ACC112 (cell line): ENCODE results near the gene PDP2.

Source experiments
- H2AFZ ChIP-seq: fragments of 200-600 bp; sonication (generic); one replicate; pipeline ENCODE4 v1.6.0; 2017; ENCODE audit warnings: antibody characterized with exemption, low read length; ENCODE audit not compliant: unreplicated experiment
- H3K27ac ChIP-seq: fragments of 200-600 bp; sonication (generic); 2 replicates; pipeline ENCODE4 v1.5.1; 2014; ENCODE audit warnings: low read depth, mild to moderate bottlenecking, antibody characterized with exemption, low read length, moderate library complexity
- H3K27me3 ChIP-seq: fragments of 200-600 bp; sonication (generic); 2 replicates; pipeline ENCODE4 v1.6.1; 2014; ENCODE audit warnings: mild to moderate bottlenecking, antibody characterized with exemption, low read length, moderate library complexity, mixed read lengths; ENCODE audit not compliant: insufficient read depth
- H3K36me3 ChIP-seq: fragments of 200-600 bp; sonication (generic); 2 replicates; pipeline ENCODE4 v1.6.1; 2016; ENCODE audit warnings: mild to moderate bottlenecking, antibody characterized with exemption, low read length, moderate library complexity, mixed read lengths; ENCODE audit not compliant: insufficient read depth
- H3K4me1 ChIP-seq: fragments of 200-600 bp; sonication (generic); one replicate; pipeline ENCODE4 v1.6.1; 2016; ENCODE audit warnings: low read length, mixed read lengths; ENCODE audit not compliant: insufficient read depth, unreplicated experiment, control insufficient read depth
- H3K4me3 ChIP-seq: fragments of 200-600 bp; sonication (generic); 2 replicates; pipeline ENCODE4 v1.5.1; 2014; ENCODE audit warnings: mild to moderate bottlenecking, low read depth, low read length
- H3K79me2 ChIP-seq: fragments of 200-600 bp; sonication (generic); one replicate; pipeline ENCODE4 v1.6.0; 2016; ENCODE audit warnings: low read length; ENCODE audit not compliant: control insufficient read depth, unreplicated experiment, insufficient read depth

PDP2 gene

DNA sequence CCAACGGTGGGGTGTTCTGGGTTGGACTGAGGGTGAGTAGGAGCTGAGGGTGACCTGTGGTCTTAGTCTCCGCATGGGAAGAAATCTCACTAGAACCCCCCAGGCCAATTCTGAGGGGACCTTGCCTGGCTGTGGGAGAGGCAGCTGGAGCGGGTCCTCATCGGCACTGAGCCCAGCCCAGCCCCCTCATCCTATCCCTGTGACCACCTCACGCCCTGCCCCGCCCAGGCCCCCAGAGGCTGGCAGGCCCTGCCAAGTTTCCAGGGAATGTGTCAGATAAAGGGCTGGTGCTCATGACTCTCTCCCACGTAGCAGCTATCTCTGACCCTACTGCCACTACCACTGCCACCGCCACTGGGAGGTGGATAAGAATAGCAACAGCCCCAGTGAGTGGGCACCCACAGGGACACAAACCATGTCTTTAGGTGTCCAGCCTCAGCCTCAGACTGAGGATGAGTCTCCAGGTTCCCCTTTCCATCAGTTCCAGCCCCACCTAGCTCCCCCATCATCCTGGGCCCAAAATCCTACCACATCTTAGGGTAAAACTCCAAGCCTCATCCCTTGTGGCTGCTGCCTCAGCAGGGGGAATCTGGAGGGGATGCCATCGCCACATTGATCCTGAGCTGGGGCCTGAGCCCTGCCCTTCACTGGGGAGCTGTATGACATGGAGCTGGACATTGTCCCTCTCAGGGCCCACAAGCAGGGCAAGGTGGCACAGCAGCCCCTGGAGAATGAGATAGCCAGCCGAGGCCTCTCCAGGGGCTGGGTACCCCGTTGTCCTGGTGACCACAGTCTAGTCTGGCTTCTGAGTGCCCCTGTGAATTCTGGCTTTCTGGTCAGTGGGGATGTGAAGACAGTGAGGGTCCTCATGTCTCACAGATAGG lies 23.5 kb downstream of the PDP2 start:
- no peaks in the 10 kb centered on the region for H3K36me3 ChIP-seq
- no peaks in the 10 kb centered on the region for H3K27me3 ChIP-seq
- no peaks in the 10 kb centered on the region for H3K79me2 ChIP-seq
- H2AFZ ChIP-seq = no peak overlapping the region
- no peak overlapping the region for H3K27ac ChIP-seq
- H3K4me3 ChIP-seq = no peak overlapping the region
- H3K4me1 ChIP-seq = peaks cover 19% of the 10 kb centered on the region

DNA sequence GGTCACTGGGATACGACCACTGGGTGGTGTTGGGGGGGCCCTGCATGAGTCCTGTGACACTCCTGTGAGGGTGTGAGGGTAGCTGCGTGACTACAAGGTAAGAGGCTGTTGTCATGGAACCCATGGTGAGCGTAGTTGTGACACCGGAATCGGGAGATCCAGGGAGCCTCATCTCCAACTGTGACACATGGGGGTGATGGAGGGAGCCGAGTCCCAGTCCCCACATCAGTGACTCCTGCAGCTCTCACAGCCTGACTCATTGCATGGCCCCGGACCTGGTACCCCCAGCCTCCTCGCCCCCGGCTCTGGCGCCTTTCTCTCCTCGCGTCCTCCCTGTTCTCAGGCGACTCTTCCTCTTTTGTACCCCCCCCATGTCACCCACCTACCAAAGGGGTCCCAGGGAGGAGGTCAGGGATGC lies 24.1 kb downstream of the PDP2 start:
- Histone ChIP-seq H3K27me3 (no peaks in the 10 kb centered on the region), H3K79me2 (no peaks in the 10 kb centered on the region), H2AFZ (no peak overlapping the region), H3K4me1 (peaks cover 17% of the 10 kb centered on the region), H3K27ac (no peak overlapping the region), H3K36me3 (no peaks in the 10 kb centered on the region), H3K4me3 (no peak overlapping the region)

DNA sequence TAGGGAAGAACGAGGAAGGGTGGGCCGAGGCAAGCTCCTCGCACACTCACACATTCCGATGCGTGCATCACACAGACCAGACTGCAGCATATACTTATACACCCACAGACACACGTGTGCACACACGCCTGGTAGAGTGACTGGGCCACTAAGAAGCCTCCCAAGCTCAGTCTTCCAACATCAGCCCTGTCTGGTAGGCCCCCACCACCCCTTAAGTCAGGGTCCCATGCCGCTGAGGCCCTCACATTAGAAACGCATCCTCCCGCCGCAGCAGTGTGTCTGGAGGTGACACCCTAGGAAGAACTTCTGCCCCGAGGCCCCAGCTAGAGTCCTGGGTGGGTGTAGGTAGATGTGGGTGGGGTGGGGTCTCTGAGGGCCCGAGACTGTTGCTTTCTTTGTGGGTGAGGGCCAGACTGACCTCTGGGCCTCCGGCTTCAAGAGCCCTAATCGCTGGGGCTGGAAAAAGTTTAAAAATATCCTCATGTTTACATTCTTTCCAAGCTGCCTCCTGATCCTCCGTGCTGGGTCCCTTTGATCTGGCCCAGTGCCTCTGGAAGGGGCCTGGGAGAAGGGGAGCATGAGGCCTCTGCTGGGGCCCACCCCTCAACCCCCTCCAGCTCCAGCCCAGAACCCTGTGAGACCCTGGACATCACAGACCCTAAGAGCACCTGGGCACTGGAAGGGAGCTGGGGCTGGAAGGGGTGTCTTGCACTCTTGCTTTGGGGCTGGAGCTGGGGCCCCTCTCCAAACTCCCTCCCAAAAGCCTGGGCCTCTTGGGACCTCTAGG lies 24.7 kb downstream of the PDP2 start:
- Histone ChIP-seq H3K79me2 (no peaks in the 10 kb centered on the region), H2AFZ (no peak overlapping the region), H3K36me3 (no peaks in the 10 kb centered on the region), H3K4me1 (peaks cover 10% of the 10 kb centered on the region), H3K27ac (no peak overlapping the region), H3K4me3 (no peak overlapping the region), H3K27me3 (no peaks in the 10 kb centered on the region)

DNA sequence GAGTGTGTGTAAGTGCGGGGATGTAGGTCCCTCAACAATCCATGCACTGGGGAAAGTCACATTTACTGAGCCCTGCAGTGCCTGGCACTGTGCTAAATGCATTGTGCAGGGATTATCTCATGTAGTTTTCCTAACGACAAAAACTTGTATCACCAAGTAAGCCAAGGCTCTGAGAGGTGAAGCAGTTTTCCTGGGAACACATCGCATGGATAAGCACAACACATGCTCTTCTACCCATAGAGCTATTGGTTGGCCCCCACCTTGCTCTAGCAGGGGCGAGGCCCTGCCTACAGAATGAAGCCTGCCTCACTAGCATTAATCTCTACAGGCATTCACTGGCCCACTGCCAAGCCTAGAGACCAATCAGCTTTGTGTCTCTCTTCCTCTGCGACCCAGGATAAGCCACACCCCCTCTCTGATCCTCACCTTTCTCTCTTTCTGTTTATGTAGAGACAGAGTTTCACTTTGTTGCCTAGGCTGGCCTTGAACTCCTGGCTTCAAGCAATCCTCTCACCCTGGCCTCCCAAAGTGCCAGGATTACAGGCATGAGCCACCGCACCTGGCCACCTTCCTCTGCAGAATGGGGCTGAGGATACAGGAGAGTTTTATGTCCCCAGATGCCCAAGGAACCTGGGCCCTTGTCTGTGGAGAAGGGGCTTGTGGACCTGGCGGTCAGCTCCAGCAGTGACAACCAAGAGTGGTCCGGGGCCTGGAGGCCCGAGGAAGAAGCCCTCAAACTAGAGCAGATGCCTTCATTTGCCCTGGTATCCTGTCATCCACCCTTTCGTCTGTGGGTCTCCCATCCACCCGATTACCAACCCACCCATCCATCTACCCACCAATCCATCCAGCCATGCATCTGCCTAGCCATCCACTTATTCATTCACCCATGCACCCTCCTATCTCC lies 25.6 kb downstream of the PDP2 start:
- Histone ChIP-seq H3K4me3 (no peak overlapping the region), H3K27me3 (no peaks in the 10 kb centered on the region), H3K27ac (no peak overlapping the region), H3K4me1 (peaks cover 2% of the 10 kb centered on the region), H2AFZ (no peak overlapping the region), H3K36me3 (no peaks in the 10 kb centered on the region), H3K79me2 (no peaks in the 10 kb centered on the region)

DNA sequence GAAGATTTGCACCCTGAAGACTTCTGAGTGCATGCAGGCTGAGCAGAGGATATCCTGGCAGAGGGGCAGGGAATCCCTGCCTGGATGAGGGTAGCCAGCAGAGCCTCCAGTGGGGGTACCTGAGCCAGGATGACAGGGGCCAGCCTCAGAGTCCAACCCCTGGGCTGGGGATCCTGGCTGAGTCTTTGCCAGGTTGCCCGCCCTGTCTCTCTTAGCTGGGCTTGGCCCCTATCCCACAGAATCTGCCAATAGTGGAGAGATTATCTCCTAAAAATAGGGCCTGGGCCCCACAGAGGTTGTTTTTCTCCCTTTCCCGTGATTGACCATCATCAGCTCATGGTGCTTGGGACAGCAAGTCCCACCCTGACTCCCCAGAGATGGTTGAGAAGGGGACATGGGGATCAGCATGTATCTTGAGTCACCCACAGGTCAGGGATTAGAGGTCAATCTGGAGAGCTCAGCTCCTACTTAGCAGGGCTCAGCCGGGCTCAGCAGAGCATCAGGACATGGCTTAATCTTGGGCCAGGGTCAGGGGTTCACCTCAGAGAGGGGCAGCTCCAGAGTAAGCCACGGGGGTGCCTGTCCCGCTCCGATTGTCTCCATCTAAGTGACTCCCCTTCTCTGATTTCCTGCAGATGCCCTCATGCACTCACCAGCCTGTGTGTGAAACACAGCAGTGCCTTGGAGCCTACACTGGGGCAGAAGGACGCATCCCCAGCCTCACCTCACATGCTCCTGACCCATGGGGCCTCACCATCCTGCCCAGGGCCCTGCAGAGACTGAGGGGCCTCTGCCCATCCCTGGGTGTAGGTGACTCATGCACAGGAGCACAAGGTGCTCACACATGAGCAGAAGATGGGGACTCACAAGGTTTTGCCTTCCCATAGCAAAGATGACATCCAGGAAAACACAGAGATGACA lies 26.9 kb downstream of the PDP2 start:
- Histone ChIP-seq H3K79me2 (no peaks in the 10 kb centered on the region), H3K27me3 (no peaks in the 10 kb centered on the region), H3K4me3 (no peak overlapping the region), H3K36me3 (no peaks in the 10 kb centered on the region), H3K27ac (no peak overlapping the region), H3K4me1 (peaks cover 5% of the 10 kb centered on the region), H2AFZ (no peak overlapping the region)

DNA sequence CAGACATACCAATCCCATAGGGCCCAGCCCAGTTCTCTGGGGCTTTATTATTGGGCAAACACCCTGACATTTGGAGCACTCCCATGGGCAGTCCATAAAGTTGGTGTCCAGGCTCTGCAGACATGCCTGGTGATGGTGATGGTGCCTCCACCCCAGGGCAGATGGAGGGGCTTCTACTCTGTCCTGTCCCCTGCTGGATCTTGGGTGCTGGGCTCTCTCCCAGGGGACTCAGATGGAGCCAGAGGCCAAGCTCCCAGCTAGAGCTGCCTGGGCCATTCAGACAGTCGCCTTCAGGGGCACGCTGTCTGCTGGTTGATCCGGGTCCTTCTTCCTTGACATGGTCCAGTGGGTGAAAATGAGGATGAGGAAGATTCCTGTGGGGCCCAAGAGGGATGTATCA lies 27.8 kb downstream of the PDP2 start:
- Histone ChIP-seq H3K27me3 (no peaks in the 10 kb centered on the region), H3K79me2 (no peaks in the 10 kb centered on the region), H3K4me3 (no peak overlapping the region), H3K27ac (no peak overlapping the region), H2AFZ (no peak overlapping the region), H3K36me3 (no peaks in the 10 kb centered on the region), H3K4me1 (peaks cover 5% of the 10 kb centered on the region)

DNA sequence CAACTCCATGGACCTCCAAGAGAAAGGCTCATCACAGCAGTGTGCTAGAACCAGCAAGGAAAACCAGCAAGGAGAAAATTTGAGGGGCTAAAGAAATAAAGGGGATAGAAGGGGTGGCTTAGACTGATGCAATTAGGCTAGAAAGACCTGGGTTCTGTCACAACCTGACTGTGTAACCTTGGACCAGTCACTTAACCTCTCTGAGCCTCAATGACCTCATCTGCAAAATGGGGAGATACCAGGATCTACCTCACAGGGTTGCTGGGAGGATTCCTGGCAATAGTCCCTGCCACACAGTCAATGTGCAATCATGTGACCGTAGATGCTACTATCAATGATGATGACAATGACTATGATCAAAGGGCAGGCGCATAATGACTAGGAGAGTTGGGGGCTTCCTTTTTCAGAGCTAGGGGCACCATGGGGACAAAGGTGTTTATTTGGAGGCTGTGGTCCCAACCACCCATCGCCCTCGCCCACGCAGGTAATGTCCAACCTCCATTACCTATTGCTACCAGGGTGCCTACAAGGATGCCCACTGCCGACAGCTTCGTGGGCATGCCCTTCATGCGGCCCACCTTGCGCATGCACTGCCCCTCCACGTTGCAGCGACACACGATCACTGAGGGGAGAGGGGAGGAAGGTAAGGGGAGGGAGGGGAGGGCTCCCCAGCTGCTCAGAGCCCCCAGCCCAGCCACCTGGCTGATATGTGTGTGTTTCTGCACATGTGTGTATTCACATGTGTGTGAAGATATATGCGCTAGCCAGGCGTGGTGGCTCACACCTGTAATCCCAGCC lies 28.6 kb downstream of the PDP2 start:
- no peaks in the 10 kb centered on the region for H3K36me3 ChIP-seq
- H3K4me3 ChIP-seq = no peak overlapping the region
- H2AFZ ChIP-seq = no peak overlapping the region
- peaks cover 5% of the 10 kb centered on the region for H3K4me1 ChIP-seq
- H3K79me2 ChIP-seq = no peaks in the 10 kb centered on the region
- H3K27me3 ChIP-seq = no peaks in the 10 kb centered on the region
- H3K27ac ChIP-seq = no peak overlapping the region

DNA sequence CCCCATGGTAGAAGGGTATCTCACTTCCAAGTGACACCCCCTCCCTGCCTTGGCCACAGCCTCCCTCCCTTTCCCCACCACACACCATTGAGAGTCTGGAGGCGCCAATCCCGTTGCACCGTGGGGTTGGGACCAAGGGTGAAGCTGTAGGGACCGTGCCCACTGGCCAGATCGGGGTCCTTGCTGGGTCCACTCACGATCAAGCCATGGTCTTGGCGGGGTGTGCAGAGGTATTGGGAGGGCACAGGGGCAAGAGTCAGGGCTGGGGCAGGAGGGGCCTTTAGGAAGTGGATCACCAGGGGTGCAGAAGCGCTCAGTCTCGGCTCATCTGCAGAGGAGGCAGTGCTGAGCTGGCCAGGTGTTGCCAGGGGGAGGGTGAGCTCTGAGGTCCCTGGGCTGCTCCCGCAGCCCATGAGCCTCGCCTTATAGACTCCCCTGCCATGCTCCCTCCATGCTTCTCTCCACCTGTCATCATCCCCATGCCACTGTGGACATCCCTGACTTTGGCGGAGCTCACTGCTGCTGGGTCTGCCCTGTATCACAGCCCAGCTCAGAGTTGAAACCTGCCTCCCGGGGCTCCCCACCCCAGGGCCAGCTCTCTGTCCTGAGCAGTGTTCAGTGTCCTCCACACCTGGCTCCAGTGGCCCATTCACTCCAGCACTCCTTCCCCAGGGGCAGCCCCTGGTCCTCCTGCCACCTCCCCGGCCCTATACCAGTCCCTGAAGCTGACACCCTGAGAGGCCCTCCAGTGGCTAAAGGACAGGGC lies 30.0 kb downstream of the PDP2 start:
- Histone ChIP-seq H3K36me3 (no peaks in the 10 kb centered on the region), H2AFZ (no peak overlapping the region)

DNA sequence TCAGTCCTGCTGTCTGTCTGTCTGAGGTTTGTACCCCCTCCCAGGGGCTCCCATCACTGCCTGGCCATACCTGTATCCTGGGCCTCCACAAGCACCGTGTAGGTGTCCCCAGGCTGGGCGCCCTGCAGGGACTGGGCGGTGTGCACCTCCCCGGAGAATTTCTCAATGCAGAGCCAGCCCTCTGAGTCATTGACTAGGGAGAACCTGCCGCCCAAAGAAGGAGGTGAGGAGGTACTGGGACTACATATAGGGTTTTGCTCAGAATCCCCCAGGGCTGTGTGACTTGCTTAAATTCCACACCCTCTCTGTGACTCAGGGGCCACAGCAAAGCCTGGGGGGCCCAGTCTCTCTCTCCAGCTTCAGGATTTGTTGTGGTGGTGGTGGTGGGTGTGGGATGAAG lies 30.8 kb downstream of the PDP2 start:
- no peaks in the 10 kb centered on the region for H3K27me3 ChIP-seq
- peaks cover 5% of the 10 kb centered on the region for H3K4me1 ChIP-seq
- H3K79me2 ChIP-seq = no peaks in the 10 kb centered on the region
- H3K27ac ChIP-seq = no peak overlapping the region
- no peak overlapping the region for H2AFZ ChIP-seq
- no peaks in the 10 kb centered on the region for H3K36me3 ChIP-seq
- no peak overlapping the region for H3K4me3 ChIP-seq

More for the DNA sequence above, 30.0 kb downstream of the PDP2 start:
- Histone ChIP-seq H3K27me3 (no peaks in the 10 kb centered on the region), H3K79me2 (no peaks in the 10 kb centered on the region), H3K4me3 (no peak overlapping the region), H3K27ac (no peak overlapping the region), H3K4me1 (peaks cover 5% of the 10 kb centered on the region)
